Chondrocyte (in vitro differentiated cells): Measurements from ENCODE around the gene UBE4A. TPM values are rescaled to one million over a fixed set of nuclear protein-coding genes. Genes with fewer than 3 reads are reported as not detected.

Source experiments
- DNase-seq: peaks from one replicate; pipeline ENCODE4 v3.0.0; 2021; ENCODE audit warnings: mixed read lengths, low spot score
- H3K27ac Mint-ChIP-seq: one replicate; pipeline ENCODE4 v1.8.0; 2021; ENCODE audit warnings: mild to moderate bottlenecking, moderate library complexity, mixed read lengths; ENCODE audit not compliant: unreplicated experiment
- H3K27me3 Mint-ChIP-seq: 2 replicates; pipeline ENCODE4 v1.8.0; 2021; ENCODE audit warnings: low read depth, mixed read lengths
- H3K36me3 Mint-ChIP-seq: 2 replicates; pipeline ENCODE4 v1.8.0; 2021; ENCODE audit warnings: low read depth, mixed read lengths
- H3K4me1 Mint-ChIP-seq: 2 replicates; pipeline ENCODE4 v1.8.0; 2021; ENCODE audit warnings: low read depth, mild to moderate bottlenecking, mixed read lengths
- H3K4me3 Mint-ChIP-seq: one replicate; pipeline ENCODE4 v1.8.0; 2021; ENCODE audit warnings: mild to moderate bottlenecking, moderate library complexity, mixed read lengths; ENCODE audit not compliant: unreplicated experiment
- H3K9me3 Mint-ChIP-seq: 2 replicates; pipeline ENCODE4 v1.8.0; 2021; ENCODE audit warnings: low read depth, mixed read lengths
- total RNA-seq: library from RNA; stranded (reverse); gene quantifications from 3 replicates; pipeline ENCODE4 v1.2.1, GENCODE V29; 2021
- TF ChIP-seq, protein P1 (sequence below): fragments of 200-600 bp; sonication (generic); IDR thresholded peaks from 2 replicates; pipeline ENCODE4 v1.5.0; 2021; ENCODE audit warnings: antibody characterized with exemption, mild to moderate bottlenecking, moderate library complexity

Gene UBE4A
- total RNA-seq, 1 donor from 2014 or later = 39.7 TPM

DNA sequence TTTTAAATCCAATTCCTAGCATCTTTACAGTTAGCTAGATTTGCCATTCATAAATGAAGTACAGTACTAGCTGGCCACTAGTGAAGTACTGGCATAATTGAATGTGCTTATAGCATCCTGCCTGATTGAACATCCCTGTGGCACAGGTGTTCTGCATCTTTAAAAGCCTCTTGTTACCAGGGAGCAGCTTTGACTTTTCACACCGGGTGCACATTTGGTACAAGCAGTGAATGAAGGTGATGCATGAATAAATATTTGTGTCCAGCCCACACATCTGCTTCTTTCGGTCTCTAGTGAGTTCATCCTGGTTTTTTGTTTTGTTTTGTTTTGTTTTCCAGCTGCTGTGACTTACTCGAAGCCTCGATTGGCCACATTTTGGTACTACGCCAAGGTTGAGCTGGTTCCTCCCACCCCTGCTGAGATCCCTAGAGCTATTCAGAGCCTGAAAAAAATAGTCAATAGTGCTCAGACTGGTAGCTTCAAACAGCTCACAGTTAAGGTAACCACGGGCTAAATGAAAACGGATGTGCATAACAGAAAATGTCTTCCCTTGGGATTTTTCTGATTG, 47.3 kb downstream of the UBE4A start:
- DNase-seq = no peak
- TF ChIP-seq, protein P1, sequence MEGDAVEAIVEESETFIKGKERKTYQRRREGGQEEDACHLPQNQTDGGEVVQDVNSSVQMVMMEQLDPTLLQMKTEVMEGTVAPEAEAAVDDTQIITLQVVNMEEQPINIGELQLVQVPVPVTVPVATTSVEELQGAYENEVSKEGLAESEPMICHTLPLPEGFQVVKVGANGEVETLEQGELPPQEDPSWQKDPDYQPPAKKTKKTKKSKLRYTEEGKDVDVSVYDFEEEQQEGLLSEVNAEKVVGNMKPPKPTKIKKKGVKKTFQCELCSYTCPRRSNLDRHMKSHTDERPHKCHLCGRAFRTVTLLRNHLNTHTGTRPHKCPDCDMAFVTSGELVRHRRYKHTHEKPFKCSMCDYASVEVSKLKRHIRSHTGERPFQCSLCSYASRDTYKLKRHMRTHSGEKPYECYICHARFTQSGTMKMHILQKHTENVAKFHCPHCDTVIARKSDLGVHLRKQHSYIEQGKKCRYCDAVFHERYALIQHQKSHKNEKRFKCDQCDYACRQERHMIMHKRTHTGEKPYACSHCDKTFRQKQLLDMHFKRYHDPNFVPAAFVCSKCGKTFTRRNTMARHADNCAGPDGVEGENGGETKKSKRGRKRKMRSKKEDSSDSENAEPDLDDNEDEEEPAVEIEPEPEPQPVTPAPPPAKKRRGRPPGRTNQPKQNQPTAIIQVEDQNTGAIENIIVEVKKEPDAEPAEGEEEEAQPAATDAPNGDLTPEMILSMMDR = no peak
- Mint-ChIP-seq H3K27me3 (no peaks in the 10 kb centered on the region), H3K27ac (peak overlapping the region; percentile 30), H3K36me3 (peaks cover 5% of the 10 kb centered on the region), H3K9me3 (no peaks in the 10 kb centered on the region), H3K4me3 (no peak overlapping the region), H3K4me1 (peaks cover 26% of the 10 kb centered on the region)

DNA sequence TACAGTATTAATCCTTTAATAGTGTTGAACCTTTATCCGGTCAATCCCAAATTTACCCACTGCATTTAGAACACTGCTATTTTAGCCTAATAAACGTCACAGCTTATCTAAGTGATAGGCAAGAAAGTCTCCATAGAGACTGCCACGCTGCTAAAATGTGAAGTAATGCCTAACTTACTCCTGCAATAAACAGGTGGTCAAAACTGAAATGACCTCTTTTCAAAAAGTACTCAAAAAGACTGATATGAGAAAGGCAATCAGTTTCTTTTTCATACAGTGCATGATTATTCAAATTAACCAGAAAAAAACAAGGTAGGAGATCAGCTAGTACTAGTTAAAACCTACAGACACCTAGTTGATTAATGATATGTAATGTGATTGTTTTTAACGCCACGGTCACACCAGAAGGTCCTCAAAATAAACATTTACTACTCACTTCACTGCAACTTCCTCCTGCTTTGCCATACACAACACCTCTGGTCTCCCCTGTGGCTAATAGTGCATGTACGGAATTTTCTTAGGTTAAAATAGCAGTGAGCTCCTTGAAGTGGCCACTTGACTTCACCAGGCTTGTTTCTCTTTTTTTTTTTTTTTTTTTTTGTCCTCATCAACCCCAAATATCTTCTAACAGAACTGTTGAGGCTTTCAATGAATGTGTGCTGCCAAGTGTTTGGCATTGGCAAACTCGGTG, 50.8 kb downstream of the UBE4A start:
- no peak for DNase-seq
- Mint-ChIP-seq H3K36me3 (peaks cover 5% of the 10 kb centered on the region), H3K27ac (no peak overlapping the region), H3K4me1 (peaks cover 5% of the 10 kb centered on the region), H3K27me3 (no peaks in the 10 kb centered on the region), H3K4me3 (no peak overlapping the region), H3K9me3 (no peaks in the 10 kb centered on the region)
- TF ChIP-seq, protein P1 = no peak

- no peak for DNase-seq
- Mint-ChIP-seq H3K4me3 (no peak overlapping the region), H3K27me3 (no peaks in the 10 kb centered on the region), H3K4me1 (peaks cover 4% of the 10 kb centered on the region), H3K27ac (no peak overlapping the region), H3K36me3 (peaks cover 5% of the 10 kb centered on the region), H3K9me3 (no peaks in the 10 kb centered on the region)
- TF ChIP-seq, protein P1 = no peak
Measured at GRCh38 chr11:118411530-118411929, 52.1 kb downstream of the UBE4A start.

DNA sequence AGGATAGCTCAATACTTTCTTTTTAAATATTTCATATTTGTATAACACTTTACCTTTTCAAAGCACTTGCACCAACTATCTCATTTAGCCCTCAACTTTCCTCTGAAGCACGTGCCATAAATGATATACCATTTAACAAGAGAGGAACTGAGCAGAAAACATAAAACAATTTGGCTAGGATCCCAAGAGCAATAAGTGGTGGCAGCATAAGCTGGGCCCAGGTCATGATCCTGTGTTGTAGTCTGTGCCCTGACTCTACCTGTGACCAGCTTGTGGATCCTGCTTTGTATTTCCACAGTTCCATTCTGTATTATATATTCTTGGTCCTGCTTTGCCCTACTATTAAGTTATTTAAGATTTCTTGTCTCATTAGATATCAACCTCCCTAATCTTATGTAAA, 53.5 kb downstream of the UBE4A start:
- Mint-ChIP-seq H3K9me3 (no peaks in the 10 kb centered on the region), H3K27me3 (no peaks in the 10 kb centered on the region), H3K27ac (no peak overlapping the region), H3K4me3 (no peak overlapping the region), H3K4me1 (peaks cover 3% of the 10 kb centered on the region), H3K36me3 (peaks cover 3% of the 10 kb centered on the region)
- DNase-seq = no peak
- TF ChIP-seq, protein P1 = no peak

- Mint-ChIP-seq H3K36me3 (peaks cover 2% of the 10 kb centered on the region), H3K27me3 (no peaks in the 10 kb centered on the region), H3K9me3 (no peaks in the 10 kb centered on the region), H3K4me3 (no peak overlapping the region), H3K4me1 (peaks cover 4% of the 10 kb centered on the region), H3K27ac (no peak overlapping the region)
- no peak for DNase-seq
- TF ChIP-seq, protein P1 = no peak
Measured at GRCh38 chr11:118415062-118415738, 55.8 kb downstream of the UBE4A start.
